ENCODE results near the gene HELB.

Gene HELB

DNA sequence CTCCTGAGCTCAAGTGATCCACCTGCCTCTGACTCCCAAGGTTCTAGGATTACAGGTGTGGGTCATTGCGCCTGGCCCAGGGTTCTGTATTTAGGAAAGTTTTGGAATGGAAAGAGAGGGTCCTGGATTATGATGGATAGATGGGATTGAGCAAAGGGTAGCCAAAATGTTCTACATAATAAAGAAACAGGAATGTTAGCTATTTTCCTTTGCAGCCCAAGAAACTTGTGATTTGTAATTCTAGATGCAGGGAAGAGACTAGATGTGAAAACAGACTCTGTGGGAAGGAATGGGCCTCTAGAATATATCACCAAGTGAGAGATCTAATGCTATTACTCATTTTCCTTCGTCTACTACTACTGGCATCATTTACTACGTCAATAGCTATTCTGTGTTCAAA lies 29.6 kb upstream of the HELB start:
- TF ChIP-seq TAF1 (IDR thresholded peaks at IDR 0.05; ENCODE audit: low read depth, low read length) (no peak), POU2F2 (IDR thresholded peaks at IDR 0.05; ENCODE audit: low read depth, low read length) (no peak), PAX5 (IDR thresholded peaks at IDR 0.05; ENCODE audit: insufficient read depth, low read length, severe bottlenecking) (no peak), SPI1 (IDR thresholded peaks at IDR 0.05; ENCODE audit: low read depth, low read length) (no peak), POLR2AphosphoS5 (IDR thresholded peaks at IDR 0.05; ENCODE audit: low read depth, low read length) (no peak), POLR2A (IDR thresholded peaks at IDR 0.05; ENCODE audit: low read depth, low read length) (no peak)
- DNase-seq (ENCODE audit: insufficient read length, low spot score) (no peak), FAIRE-seq (no peak)

DNA sequence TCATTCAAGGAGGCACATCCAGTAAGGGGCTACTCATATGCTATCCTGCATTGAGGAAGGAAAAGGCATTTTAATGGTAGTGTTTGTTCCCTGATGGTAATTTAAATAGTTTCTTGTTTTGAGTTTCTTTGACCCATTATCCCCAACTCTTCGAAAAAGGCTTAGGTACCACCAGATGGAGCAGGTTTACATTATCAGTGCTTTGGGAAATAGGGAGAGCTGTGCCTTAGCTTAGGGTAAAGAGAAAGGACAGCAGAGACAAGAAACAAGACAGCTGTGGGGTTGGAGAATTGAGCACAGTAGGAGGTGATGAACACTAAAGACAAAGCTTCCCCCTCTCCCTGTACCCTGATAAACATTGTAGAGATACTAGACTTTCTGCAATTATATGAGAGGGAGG lies 29.1 kb upstream of the HELB start:
- no peak for TF ChIP-seq POLR2AphosphoS5 (IDR thresholded peaks at IDR 0.05; ENCODE audit: low read depth, low read length)
- no peak for TF ChIP-seq POU2F2 (IDR thresholded peaks at IDR 0.05; ENCODE audit: low read depth, low read length)
- TF ChIP-seq PAX5 (IDR thresholded peaks at IDR 0.05; ENCODE audit: insufficient read depth, low read length, severe bottlenecking): no peak
- TF ChIP-seq POLR2A (IDR thresholded peaks at IDR 0.05; ENCODE audit: low read depth, low read length): no peak
- no peak for TF ChIP-seq SPI1 (IDR thresholded peaks at IDR 0.05; ENCODE audit: low read depth, low read length)
- no peak for TF ChIP-seq TAF1 (IDR thresholded peaks at IDR 0.05; ENCODE audit: low read depth, low read length)
- DNase-seq (ENCODE audit: insufficient read length, low spot score) (no peak), FAIRE-seq (no peak)

DNA sequence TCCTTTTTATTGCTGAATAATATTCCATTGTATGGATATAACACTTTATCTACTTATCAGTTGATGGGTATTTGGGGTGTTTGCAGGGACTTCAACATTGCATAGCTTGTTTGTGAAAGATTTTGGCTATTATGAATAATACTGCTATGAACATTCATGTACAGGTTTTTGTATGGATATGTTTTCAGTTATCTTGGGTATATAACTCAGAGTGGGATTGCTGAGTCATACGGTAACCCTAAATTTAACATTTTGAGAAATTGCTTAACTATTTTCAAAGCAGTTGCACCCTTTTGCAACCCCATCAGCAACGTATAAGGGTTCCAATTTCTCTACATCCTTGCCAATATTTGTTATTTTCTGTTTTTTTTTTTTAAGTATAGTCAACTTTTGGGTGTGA lies 27.3 kb upstream of the HELB start:
- DNase-seq (ENCODE audit: insufficient read length, low spot score) (no peak), FAIRE-seq (no peak)

DNA sequence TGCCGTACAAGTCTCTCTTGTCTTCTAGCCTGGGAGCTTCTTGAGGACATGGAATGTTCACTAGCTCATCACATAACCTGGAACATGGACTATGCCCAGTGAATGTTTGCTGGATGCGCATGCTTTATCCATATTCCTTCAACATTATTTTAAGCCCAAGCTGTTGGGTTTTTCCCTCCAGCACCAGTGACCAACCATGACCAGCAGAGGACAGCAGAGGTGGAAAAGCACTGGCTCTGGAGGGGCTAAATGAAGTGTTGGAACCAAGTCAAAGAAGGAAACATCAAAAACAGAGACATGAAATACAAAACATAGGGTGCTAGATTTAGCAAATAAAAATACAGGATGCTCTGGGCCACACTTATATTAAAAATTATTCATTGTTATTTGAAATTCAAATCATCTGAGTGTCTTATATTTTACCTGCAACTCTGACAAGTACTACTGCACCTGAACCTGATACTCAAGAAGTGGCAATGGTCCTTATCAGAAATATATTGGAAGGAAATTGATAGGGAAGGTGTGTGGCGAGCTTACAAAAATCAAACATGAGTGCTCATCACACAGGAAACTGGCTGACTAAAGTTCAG lies 23.1 kb upstream of the HELB start:
- FAIRE-seq (no peak), DNase-seq (ENCODE audit: insufficient read length, low spot score) (no peak)
- TF ChIP-seq PAX5 (IDR thresholded peaks at IDR 0.05; ENCODE audit: insufficient read depth, low read length, severe bottlenecking): no peak
- TF ChIP-seq POU2F2 (IDR thresholded peaks at IDR 0.05; ENCODE audit: low read depth, low read length): no peak
- no peak for TF ChIP-seq POLR2A (IDR thresholded peaks at IDR 0.05; ENCODE audit: low read depth, low read length)
- no peak for TF ChIP-seq TAF1 (IDR thresholded peaks at IDR 0.05; ENCODE audit: low read depth, low read length)
- TF ChIP-seq SPI1 (IDR thresholded peaks at IDR 0.05; ENCODE audit: low read depth, low read length): no peak

More for the DNA sequence above, 27.3 kb upstream of the HELB start:
- TF ChIP-seq POLR2AphosphoS5 (IDR thresholded peaks at IDR 0.05; ENCODE audit: low read depth, low read length) (no peak), PAX5 (IDR thresholded peaks at IDR 0.05; ENCODE audit: insufficient read depth, low read length, severe bottlenecking) (no peak), POU2F2 (IDR thresholded peaks at IDR 0.05; ENCODE audit: low read depth, low read length) (no peak), SPI1 (IDR thresholded peaks at IDR 0.05; ENCODE audit: low read depth, low read length) (no peak), TAF1 (IDR thresholded peaks at IDR 0.05; ENCODE audit: low read depth, low read length) (no peak), POLR2A (IDR thresholded peaks at IDR 0.05; ENCODE audit: low read depth, low read length) (no peak)

DNA sequence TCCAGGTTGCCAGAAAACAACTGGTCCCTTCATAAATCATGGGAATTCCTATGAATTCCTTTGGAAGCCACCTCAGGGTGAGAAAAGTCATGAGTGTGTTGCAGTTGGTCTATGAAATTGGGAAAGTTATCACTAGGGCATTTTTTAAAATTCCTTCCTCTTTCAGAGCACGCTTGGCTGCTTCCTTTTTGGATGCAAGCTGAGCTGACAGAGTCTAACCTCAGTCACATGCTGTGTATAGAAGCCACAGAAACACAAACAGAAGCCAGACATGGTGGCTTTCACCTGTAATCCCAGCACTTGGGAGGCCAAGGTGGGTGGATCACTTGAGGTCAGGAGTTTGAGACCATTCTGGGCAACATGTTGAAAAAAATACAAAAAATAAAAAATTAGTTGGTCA lies 21.7 kb upstream of the HELB start:
- FAIRE-seq (no peak), DNase-seq (ENCODE audit: insufficient read length, low spot score) (no peak)
- TF ChIP-seq POLR2AphosphoS5 (IDR thresholded peaks at IDR 0.05; ENCODE audit: low read depth, low read length): no peak
- no peak for TF ChIP-seq POU2F2 (IDR thresholded peaks at IDR 0.05; ENCODE audit: low read depth, low read length)
- no peak for TF ChIP-seq TAF1 (IDR thresholded peaks at IDR 0.05; ENCODE audit: low read depth, low read length)
- no peak for TF ChIP-seq POLR2A (IDR thresholded peaks at IDR 0.05; ENCODE audit: low read depth, low read length)
- TF ChIP-seq SPI1 (IDR thresholded peaks at IDR 0.05; ENCODE audit: low read depth, low read length): no peak
- TF ChIP-seq PAX5 (IDR thresholded peaks at IDR 0.05; ENCODE audit: insufficient read depth, low read length, severe bottlenecking): no peak

DNA sequence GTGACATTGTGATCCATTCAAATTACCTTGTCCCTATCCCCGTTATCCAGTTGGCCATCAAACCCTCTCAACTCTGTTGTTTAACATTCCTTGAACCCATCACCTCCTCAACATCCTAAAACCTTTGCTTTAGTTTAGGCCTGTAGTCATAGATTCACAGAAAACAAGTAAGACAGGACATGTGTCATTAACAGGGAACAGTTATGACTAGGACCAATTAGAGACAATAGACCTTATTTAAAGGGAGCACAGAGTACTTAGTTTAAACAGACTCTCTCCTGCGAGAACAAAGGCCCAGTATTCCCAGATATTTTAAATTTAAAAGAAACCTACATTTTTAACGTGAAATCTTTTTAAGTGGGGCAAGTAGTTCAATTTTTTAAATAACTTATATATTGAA lies 20.0 kb upstream of the HELB start:
- TF ChIP-seq SPI1 (IDR thresholded peaks at IDR 0.05; ENCODE audit: low read depth, low read length) (no peak), PAX5 (IDR thresholded peaks at IDR 0.05; ENCODE audit: insufficient read depth, low read length, severe bottlenecking) (no peak), POU2F2 (IDR thresholded peaks at IDR 0.05; ENCODE audit: low read depth, low read length) (no peak), POLR2AphosphoS5 (IDR thresholded peaks at IDR 0.05; ENCODE audit: low read depth, low read length) (no peak), TAF1 (IDR thresholded peaks at IDR 0.05; ENCODE audit: low read depth, low read length) (no peak), POLR2A (IDR thresholded peaks at IDR 0.05; ENCODE audit: low read depth, low read length) (no peak)
- no peak for DNase-seq (ENCODE audit: insufficient read length, low spot score)
- no peak for FAIRE-seq

DNA sequence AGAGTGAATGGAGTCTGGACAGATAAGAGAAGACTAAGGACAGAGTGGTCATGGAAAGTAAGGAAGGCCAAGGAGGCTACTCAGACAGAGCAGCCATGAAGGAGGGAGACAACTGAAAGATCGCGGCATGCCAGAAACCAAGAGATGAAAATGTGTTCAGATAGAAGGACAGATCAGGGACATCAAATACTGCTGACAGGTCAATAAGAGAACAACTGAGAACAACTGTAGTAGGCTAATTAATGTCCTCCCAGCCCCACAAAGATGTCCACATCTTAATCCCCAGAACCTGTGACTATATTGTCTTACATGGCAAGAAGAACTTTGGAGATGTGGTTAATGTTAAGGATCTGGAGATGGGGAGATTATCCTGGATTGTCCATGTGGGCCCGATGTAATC lies 15.0 kb upstream of the HELB start:
- no peak for FAIRE-seq
- no peak for DNase-seq (ENCODE audit: insufficient read length, low spot score)
- TF ChIP-seq PAX5 (IDR thresholded peaks at IDR 0.05; ENCODE audit: insufficient read depth, low read length, severe bottlenecking) (no peak), TAF1 (IDR thresholded peaks at IDR 0.05; ENCODE audit: low read depth, low read length) (no peak), POLR2AphosphoS5 (IDR thresholded peaks at IDR 0.05; ENCODE audit: low read depth, low read length) (no peak), SPI1 (IDR thresholded peaks at IDR 0.05; ENCODE audit: low read depth, low read length) (no peak), POLR2A (IDR thresholded peaks at IDR 0.05; ENCODE audit: low read depth, low read length) (no peak)

DNA sequence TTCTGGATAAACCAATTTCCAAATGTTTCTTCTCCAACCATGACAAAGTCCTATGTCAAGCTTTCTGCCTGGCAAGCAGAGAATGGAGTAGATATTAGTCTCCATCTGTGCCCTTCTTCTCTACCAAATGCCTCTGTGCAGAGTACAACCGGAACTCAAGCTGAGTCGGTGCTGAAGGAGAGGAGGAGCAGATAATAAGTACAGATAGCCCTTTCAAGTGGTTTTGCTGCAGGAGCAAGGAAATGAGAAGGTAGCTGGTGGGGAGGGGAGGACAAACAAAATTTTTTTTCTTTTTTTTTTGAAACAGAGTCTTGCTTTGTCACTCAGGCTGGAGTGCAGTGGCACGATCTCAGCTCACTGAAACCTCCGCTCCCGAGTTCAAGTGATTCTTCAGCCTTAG lies 14.2 kb upstream of the HELB start:
- DNase-seq (ENCODE audit: insufficient read length, low spot score) (no peak), FAIRE-seq (no peak)
- TF ChIP-seq TAF1 (IDR thresholded peaks at IDR 0.05; ENCODE audit: low read depth, low read length): no peak
- TF ChIP-seq POLR2AphosphoS5 (IDR thresholded peaks at IDR 0.05; ENCODE audit: low read depth, low read length): no peak
- no peak for TF ChIP-seq POU2F2 (IDR thresholded peaks at IDR 0.05; ENCODE audit: low read depth, low read length)
- TF ChIP-seq SPI1 (IDR thresholded peaks at IDR 0.05; ENCODE audit: low read depth, low read length): no peak
- TF ChIP-seq PAX5 (IDR thresholded peaks at IDR 0.05; ENCODE audit: insufficient read depth, low read length, severe bottlenecking): no peak
- no peak for TF ChIP-seq POLR2A (IDR thresholded peaks at IDR 0.05; ENCODE audit: low read depth, low read length)

DNA sequence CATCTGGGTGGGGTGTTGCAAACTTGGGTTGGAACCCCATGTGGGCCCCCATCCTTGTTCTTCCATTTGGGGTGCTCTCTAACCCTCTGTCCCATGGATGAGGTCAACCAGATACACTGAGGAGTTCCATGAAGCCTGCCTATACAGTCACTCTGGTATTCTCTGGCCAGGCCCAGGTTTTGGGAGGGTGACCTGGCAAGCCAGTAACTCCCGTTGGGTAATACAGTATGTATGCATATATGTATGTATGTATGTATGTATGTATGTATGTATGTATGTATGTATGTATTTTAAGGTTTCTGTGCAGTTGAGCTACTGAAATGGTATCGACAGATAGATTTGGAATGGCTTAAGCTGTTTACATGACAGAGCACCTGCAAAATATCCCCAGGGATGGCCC lies 12.8 kb upstream of the HELB start:
- no peak for TF ChIP-seq SPI1 (IDR thresholded peaks at IDR 0.05; ENCODE audit: low read depth, low read length)
- TF ChIP-seq POLR2AphosphoS5 (IDR thresholded peaks at IDR 0.05; ENCODE audit: low read depth, low read length): no peak
- no peak for TF ChIP-seq PAX5 (IDR thresholded peaks at IDR 0.05; ENCODE audit: insufficient read depth, low read length, severe bottlenecking)
- TF ChIP-seq POU2F2 (IDR thresholded peaks at IDR 0.05; ENCODE audit: low read depth, low read length): no peak
- TF ChIP-seq TAF1 (IDR thresholded peaks at IDR 0.05; ENCODE audit: low read depth, low read length): no peak
- no peak for TF ChIP-seq POLR2A (IDR thresholded peaks at IDR 0.05; ENCODE audit: low read depth, low read length)
- FAIRE-seq: no peak
- DNase-seq (ENCODE audit: insufficient read length, low spot score): no peak

DNA sequence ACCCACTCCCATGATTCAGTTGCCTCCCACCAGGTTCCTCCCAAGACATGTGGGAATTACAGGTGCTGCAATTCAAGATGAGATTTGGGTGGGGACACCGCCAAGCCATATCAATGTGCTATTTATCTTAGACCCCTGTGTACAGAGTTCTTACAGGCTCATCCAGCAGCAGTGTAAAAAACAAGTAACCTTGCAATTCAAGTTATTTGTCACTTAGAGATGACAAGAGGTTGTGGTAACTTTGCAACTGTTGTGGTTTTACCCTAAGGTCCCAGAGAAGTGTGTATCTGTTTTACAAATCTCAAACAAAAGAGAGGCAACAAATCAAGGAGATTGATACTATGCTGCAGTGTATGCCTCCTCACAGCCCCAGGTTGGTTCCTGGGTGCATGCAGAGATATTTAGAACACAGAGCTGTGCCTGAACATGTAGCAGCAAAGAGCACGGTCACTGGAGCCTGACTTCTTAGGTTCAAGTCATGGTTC lies 11.5 kb upstream of the HELB start:
- DNase-seq (ENCODE audit: insufficient read length, low spot score): no peak
- TF ChIP-seq POLR2AphosphoS5 (IDR thresholded peaks at IDR 0.05; ENCODE audit: low read depth, low read length) (no peak), TAF1 (IDR thresholded peaks at IDR 0.05; ENCODE audit: low read depth, low read length) (no peak), POLR2A (IDR thresholded peaks at IDR 0.05; ENCODE audit: low read depth, low read length) (no peak), POU2F2 (IDR thresholded peaks at IDR 0.05; ENCODE audit: low read depth, low read length) (no peak), SPI1 (IDR thresholded peaks at IDR 0.05; ENCODE audit: low read depth, low read length) (no peak), PAX5 (IDR thresholded peaks at IDR 0.05; ENCODE audit: insufficient read depth, low read length, severe bottlenecking) (no peak)
- FAIRE-seq: no peak

All from GM12891 (cell line).